ENCODE results near the gene IL1RAPL1. TPM values are rescaled to one million over a fixed set of nuclear protein-coding genes. Genes with fewer than 3 reads are reported as not detected.

Gene IL1RAPL1
- total and polyA plus RNA-seq, 2 experiments from 2014 or later = 0.18 to 0.49 TPM

DNA sequence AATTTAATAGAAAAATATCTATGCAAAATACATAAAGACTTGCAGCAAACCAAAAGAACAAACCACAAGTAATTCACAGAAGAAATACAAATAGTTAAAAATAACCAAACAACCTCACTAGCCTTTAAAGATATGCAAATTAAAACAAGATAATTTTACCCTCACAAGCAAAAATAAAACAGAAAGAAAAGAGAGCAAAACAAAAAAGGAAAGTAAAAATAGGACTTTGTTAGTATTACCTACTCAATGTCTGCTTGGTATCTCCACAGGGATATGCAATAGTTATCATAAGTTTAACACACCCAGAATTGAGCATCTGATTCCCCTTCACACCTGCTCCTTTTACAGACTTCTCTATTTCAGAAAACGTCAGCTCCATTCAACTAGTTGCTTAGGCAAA is 890.6 kb downstream of the IL1RAPL1 start (continued):
- TF ChIP-seq, protein P1, sequence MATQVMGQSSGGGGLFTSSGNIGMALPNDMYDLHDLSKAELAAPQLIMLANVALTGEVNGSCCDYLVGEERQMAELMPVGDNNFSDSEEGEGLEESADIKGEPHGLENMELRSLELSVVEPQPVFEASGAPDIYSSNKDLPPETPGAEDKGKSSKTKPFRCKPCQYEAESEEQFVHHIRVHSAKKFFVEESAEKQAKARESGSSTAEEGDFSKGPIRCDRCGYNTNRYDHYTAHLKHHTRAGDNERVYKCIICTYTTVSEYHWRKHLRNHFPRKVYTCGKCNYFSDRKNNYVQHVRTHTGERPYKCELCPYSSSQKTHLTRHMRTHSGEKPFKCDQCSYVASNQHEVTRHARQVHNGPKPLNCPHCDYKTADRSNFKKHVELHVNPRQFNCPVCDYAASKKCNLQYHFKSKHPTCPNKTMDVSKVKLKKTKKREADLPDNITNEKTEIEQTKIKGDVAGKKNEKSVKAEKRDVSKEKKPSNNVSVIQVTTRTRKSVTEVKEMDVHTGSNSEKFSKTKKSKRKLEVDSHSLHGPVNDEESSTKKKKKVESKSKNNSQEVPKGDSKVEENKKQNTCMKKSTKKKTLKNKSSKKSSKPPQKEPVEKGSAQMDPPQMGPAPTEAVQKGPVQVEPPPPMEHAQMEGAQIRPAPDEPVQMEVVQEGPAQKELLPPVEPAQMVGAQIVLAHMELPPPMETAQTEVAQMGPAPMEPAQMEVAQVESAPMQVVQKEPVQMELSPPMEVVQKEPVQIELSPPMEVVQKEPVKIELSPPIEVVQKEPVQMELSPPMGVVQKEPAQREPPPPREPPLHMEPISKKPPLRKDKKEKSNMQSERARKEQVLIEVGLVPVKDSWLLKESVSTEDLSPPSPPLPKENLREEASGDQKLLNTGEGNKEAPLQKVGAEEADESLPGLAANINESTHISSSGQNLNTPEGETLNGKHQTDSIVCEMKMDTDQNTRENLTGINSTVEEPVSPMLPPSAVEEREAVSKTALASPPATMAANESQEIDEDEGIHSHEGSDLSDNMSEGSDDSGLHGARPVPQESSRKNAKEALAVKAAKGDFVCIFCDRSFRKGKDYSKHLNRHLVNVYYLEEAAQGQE (IDR thresholded peaks at IDR 0.05; ENCODE audit: unreplicated experiment) = no peak
- no peak for TF ChIP-seq NANOG (IDR thresholded peaks at IDR 0.05; ENCODE audit: borderline replicate concordance)
- no peak for TF ChIP-seq ZNF331 (CRISPR knock-in tag; IDR thresholded peaks at IDR 0.05; ENCODE audit: low read depth)
- TF ChIP-seq POLR2AphosphoS5 (IDR thresholded peaks at IDR 0.05; ENCODE audit: low read depth) = no peak

GRCh38 chrX:29478336-29479069 is 891.3 kb downstream of the IL1RAPL1 start:
- peaks cover 5% of the 10 kb centered on the region; the same call in 2 of the 3 replicates for H3K4me1 Mint-ChIP-seq
- TF ChIP-seq EZH2 (IDR thresholded peaks at IDR 0.05; ENCODE audit: low read depth, unreplicated experiment) (no peak), ETS1 (IDR thresholded peaks at IDR 0.05) (no peak)
- TF ChIP-seq, protein P2, sequence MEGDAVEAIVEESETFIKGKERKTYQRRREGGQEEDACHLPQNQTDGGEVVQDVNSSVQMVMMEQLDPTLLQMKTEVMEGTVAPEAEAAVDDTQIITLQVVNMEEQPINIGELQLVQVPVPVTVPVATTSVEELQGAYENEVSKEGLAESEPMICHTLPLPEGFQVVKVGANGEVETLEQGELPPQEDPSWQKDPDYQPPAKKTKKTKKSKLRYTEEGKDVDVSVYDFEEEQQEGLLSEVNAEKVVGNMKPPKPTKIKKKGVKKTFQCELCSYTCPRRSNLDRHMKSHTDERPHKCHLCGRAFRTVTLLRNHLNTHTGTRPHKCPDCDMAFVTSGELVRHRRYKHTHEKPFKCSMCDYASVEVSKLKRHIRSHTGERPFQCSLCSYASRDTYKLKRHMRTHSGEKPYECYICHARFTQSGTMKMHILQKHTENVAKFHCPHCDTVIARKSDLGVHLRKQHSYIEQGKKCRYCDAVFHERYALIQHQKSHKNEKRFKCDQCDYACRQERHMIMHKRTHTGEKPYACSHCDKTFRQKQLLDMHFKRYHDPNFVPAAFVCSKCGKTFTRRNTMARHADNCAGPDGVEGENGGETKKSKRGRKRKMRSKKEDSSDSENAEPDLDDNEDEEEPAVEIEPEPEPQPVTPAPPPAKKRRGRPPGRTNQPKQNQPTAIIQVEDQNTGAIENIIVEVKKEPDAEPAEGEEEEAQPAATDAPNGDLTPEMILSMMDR (conservative IDR thresholded peaks at IDR 0.05; ENCODE audit: low read depth in 2 of 2) = peak; percentile 61 to 74
- H3K4me3 ChIP-seq = no peak overlapping the region
- no peaks in the 10 kb centered on the region for H3K27me3 ChIP-seq (ENCODE audit: insufficient read depth)
- H3K4me3 Mint-ChIP-seq = no peak overlapping the region
- ATAC-seq (peak; percentile 94), DNase-seq (ENCODE audit: low spot score) (peak; percentile 60)
- H3K4me1 ChIP-seq (ENCODE audit: insufficient read depth) = no peaks in the 10 kb centered on the region
- no peaks in the 10 kb centered on the region for H3K9me3 Mint-ChIP-seq
- H3K9me2 ChIP-seq (ENCODE audit: insufficient read depth) = no peaks in the 10 kb centered on the region
- H3K27ac ChIP-seq (ENCODE audit: low read depth) = no peak overlapping the region
- H3K79me2 ChIP-seq (replicated peaks; ENCODE audit: insufficient read depth) = no peaks in the 10 kb centered on the region
- H3F3A ChIP-seq (replicated peaks; ENCODE audit: low read depth) = no peaks in the 10 kb centered on the region
- H3K36me3 Mint-ChIP-seq (ENCODE audit: low read depth) = no peaks in the 10 kb centered on the region
- H2AFZ ChIP-seq = no peak overlapping the region
- no peaks in the 10 kb centered on the region for H4K20me1 ChIP-seq (replicated peaks; ENCODE audit: insufficient read depth)
- H3K27me3 Mint-ChIP-seq (ENCODE audit: insufficient read depth, low read depth, poor library complexity) = peaks cover 2% of the 10 kb centered on the region
- H3K27ac Mint-ChIP-seq = no peak overlapping the region
- H3K4me2 ChIP-seq = no peak overlapping the region
- no peaks in the 10 kb centered on the region for H3K36me3 ChIP-seq (ENCODE audit: insufficient read depth)

Data from GM23338 (cell line).